H1 (cell line): ENCODE data around the gene FREM2. TPM values are rescaled to one million over a fixed set of nuclear protein-coding genes. Genes with fewer than 3 reads are reported as not detected.

Experiments used
- CTCF ChIP-seq, 3 experiments: IDR thresholded peaks; 1 replicate in 2 of 3; 2 replicates in 1 of 3; pipeline versions ENCODE4 v1.5.1 to v1.6.1; 2011; ENCODE audit warnings: low read length in 3 of 3, mild to moderate bottlenecking in 3 of 3, inconsistent platforms in 2 of 3, low read depth in 1 of 3, moderate library complexity in 1 of 3; ENCODE audit not compliant: insufficient read depth in 1 of 3; ENCODE audit errors: control extremely low read depth in 1 of 3
- POU5F1 ChIP-seq: IDR thresholded peaks from 2 replicates; pipeline ENCODE4 v1.6.1; 2011; ENCODE audit warnings: low read depth, mild to moderate bottlenecking, low read length, moderate library complexity
- TAF1 ChIP-seq: IDR thresholded peaks from 2 replicates; pipeline ENCODE4 v1.6.1; 2011; ENCODE audit warnings: mild to moderate bottlenecking, low read depth, low read length
- polyA plus RNA-seq, 7 experiments: library from polyadenylated mRNA; depleted of rRNA in 3 of 7; stranded (reverse) in 5 of 7; unstranded in 2 of 7; fragments of >200 nt in 5 of 7; fragments of 200-250 nt in 2 of 7; gene quantifications; 1 replicate in 5 of 7; 2 replicates in 1 of 7; 4 replicates in 1 of 7; pipeline versions ENCODE4 v1.2.1 to v1.2.3, GENCODE V29; 2011 to 2013; ENCODE audit warnings: missing spikeins in 2 of 7, mixed read lengths in 2 of 7
- total RNA-seq: library from RNA; stranded (reverse); fragmentation: NEBNext Ultra II Directional; extraction: Animal tissue kit (Norgen Biotek cat#: 25700); gene quantifications from 2 replicates; pipeline ENCODE4 v1.2.1, GENCODE V29; 2021

The FREM2 gene
- total and polyA plus RNA-seq, 2 of the 8 experiments (the other 6 are each of a cell fraction or from before 2014, with no cell fraction given), result 11.6 to 22.8 TPM

GRCh38 chr13:38685431-38685830 is 1.4 kb upstream of the FREM2 start (continued):
- TF ChIP-seq CTCF (IDR thresholded peaks at IDR 0.05; ENCODE audit: control extremely low read depth in 1 of 3, insufficient read depth in 1 of 3, low read depth in 1 of 3, low read length in 3 of 3) (no peak), TAF1 (no peak), POU5F1 (no peak)
